ENCODE results near the gene GLIPR1.
"Not testable (repeated sequence)": the region's sequence is repeated elsewhere in the genome, so short reads cannot be mapped to it uniquely, and the experiment has no call there.

Gene GLIPR1

DNA sequence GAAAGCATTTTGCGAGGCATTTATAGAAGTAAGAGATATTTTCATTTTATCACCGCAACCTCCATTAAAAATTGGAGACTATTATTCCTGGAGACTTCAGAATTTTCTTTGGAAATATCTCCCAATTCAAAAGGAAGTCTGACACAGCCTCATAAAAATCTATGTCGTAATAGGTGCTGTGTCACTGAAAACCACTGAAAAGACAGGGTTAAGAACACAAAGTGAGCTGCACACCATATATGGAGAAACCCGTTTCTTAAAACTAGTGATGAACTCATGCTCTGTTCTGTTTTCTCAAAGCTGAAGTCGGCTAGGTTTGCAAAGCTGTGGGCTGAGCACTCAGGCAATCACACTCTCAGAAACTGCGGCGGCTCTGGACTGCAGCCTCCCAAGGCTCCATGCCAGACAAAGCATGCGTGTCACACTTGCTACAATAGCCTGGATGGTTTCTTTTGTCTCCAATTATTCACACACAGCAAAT lies at the start of gene GLIPR1:
TSS of gene GLIPR1 (plus strand) at position 287 of the 481 bp plus-strand sequence. CDS start at position 413, 126 bp downstream.
- in situ Hi-C loops (cut with HindIII; ENCODE audit: low sequenced_read_pairs): no loop called here

GRCh38 chr12:75432924-75433323 lies 47.6 kb upstream of the GLIPR1 start:
- in situ Hi-C loops (cut with HindIII; ENCODE audit: low sequenced_read_pairs): no loop called here

- in situ Hi-C loops (cut with HindIII; ENCODE audit: low sequenced_read_pairs): no loop called here
Measured at GRCh38 chr12:75437564-75437963, 43.0 kb upstream of the GLIPR1 start.

DNA sequence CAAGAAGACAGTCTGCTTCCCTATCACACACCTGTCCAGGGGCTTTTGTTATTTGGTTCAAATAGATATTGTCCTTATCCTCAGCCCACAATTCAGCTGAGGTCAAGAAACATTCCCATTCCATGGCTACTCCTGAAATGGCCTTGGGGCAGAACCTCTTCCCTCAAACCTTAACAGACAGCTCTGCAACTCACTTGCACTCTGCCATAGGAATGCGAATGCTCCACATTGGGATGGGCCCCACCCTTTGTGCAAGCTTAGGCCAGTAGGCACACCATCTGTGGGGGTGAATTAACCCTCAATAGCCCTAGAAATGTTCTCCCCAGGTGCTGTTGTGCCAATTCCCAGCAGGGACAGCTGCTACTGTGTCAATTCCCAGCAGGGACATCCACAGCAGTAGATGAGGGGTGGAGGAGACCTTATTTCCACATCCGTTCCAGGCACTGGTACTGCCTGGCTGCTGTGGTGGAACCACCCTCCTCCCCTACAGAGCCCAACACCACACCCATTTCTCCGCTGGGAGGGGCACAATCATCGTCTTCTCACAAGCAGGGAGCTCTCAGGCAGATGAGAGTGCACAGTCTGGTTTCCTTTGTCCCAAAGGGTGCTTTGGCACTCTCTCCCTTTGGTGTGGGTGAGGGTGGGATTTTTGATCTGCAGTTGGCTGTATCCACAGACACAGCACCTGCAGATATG lies 42.3 kb upstream of the GLIPR1 start:
- in situ Hi-C loops (cut with HindIII; ENCODE audit: low sequenced_read_pairs): no loop called here

GRCh38 chr12:75439048-75439447 lies 41.5 kb upstream of the GLIPR1 start:
- in situ Hi-C loops (cut with HindIII; ENCODE audit: low sequenced_read_pairs): no loop called here

GRCh38 chr12:75439930-75440329 lies 40.6 kb upstream of the GLIPR1 start:
- in situ Hi-C loops (cut with HindIII; ENCODE audit: low sequenced_read_pairs): no loop called here

GRCh38 chr12:75441687-75442449 lies 38.7 kb upstream of the GLIPR1 start:
- in situ Hi-C loops (cut with HindIII; ENCODE audit: low sequenced_read_pairs): not testable (repeated sequence)

GRCh38 chr12:75442454-75442853 lies 38.1 kb upstream of the GLIPR1 start:
- in situ Hi-C loops (cut with HindIII; ENCODE audit: low sequenced_read_pairs): not testable (repeated sequence)

DNA sequence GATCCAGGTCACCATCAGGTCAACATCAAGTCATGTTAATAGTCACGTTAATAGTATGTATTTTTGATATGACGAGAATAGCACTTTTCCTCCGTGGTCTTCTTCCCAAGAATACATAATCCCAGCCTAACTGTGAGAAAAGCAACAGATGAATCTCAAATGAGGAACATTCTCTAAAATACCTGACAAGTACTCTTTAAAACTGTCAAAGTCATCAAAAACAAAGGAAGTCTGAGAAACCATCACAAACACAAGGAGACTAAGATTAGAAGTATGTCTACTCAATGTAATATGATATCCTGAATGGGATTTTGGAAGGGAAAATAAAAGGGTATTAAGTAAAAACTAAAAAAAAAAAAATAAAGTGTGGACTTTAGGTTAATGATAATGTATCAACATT lies 36.8 kb upstream of the GLIPR1 start:
- in situ Hi-C loops (cut with HindIII; ENCODE audit: low sequenced_read_pairs): no loop called here

GRCh38 chr12:75444429-75445136 lies 36.0 kb upstream of the GLIPR1 start:
- in situ Hi-C loops (cut with HindIII; ENCODE audit: low sequenced_read_pairs): no loop called here

- in situ Hi-C loops (cut with HindIII; ENCODE audit: low sequenced_read_pairs): not testable (repeated sequence)
Measured at GRCh38 chr12:75445137-75445507, 35.4 kb upstream of the GLIPR1 start.

GRCh38 chr12:75446857-75447256 lies 33.7 kb upstream of the GLIPR1 start:
- in situ Hi-C loops (cut with HindIII; ENCODE audit: low sequenced_read_pairs): no loop called here

DNA sequence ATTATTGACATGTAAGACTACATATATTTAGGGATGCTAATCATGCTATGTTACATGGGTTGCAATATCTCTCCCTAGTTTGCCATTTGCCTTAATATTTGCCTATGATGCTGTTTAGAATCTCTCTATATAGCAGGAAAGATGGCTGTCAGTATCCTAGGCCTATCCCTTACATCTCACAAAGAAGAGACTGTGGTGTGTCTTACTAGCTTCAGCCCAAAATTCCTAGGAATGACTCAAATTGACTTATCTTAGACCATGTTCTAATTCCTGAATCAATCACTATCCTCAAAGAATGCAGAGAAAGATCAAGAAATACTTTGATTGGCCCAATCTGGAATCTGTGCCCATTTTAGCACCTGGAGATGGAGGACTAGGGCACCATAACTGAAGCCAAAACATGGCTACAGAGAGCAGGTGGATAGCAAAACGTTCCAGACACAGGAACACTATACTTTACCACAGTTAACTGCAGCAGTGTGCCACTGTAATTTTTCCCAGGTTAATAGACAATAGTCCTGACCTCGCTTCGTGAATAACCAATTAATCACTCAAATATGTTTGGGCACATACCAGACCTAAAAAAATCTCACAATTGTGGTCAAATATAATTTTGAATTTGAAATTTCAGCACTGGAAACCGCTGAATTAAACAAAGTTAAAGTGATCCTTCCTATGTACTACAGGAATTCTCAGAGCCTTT lies 32.7 kb upstream of the GLIPR1 start:
- in situ Hi-C loops (cut with HindIII; ENCODE audit: low sequenced_read_pairs): no loop called here

DNA sequence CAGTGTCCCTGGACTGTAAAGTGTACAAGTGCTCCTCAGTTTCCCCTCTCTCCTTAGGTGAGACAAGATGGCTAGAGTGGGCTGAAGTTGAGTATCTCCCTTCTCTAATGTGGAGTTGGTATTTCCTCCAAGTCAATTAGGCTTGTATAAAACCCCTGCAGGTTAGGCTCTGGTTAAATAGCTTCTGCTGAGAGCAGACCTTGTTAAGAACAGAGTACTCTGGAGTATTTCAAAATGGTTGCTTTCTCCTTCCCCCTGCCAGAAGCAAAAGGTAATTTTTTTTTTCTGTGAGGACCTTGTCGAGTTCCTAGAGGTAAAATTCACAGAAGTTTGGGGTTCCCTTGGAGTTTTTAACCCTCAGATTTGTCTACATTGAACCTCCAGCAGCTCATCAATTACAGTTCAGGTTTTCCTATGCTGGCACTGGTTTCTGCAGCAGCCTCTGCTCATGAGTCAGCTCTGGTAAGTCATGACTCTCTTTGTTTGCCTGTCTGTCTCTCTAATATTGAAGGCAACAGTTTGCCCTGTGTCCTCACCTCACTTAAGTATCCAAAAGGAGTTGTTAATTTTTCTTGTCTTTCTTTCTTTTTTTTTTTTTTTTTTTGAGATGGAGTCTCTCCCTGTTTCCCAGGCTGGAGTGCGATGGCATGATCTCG lies 27.8 kb upstream of the GLIPR1 start:
- in situ Hi-C loops (cut with HindIII; ENCODE audit: low sequenced_read_pairs): no loop called here

GRCh38 chr12:75455839-75456238 lies 24.7 kb upstream of the GLIPR1 start:
- in situ Hi-C loops (cut with HindIII; ENCODE audit: low sequenced_read_pairs): no loop called here

- in situ Hi-C loops (cut with HindIII; ENCODE audit: low sequenced_read_pairs): no loop called here
Measured at GRCh38 chr12:75457191-75457590, 23.4 kb upstream of the GLIPR1 start.

- in situ Hi-C loops (cut with HindIII; ENCODE audit: low sequenced_read_pairs): not testable (repeated sequence)
Measured at GRCh38 chr12:75457866-75458265, 22.7 kb upstream of the GLIPR1 start.

DNA sequence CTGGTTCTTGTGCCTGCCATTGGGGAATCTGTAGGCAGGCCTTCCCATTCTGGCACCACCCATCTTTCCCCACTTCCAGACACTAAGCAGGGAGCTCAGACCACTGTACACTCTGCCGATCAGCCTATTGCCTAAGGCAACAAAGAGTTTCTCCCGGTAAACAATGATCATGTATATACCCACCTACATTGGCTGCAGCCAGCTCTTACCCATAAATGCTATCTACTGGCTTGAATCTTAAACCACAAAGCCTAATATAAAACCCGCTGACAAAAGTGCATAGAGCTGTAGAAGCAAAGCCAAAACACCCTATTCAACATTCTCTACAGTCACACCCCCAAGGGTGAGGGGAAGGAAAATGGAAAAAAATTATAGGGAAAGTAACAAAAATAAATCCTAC lies 20.8 kb upstream of the GLIPR1 start:
- in situ Hi-C loops (cut with HindIII; ENCODE audit: low sequenced_read_pairs): no loop called here

DNA sequence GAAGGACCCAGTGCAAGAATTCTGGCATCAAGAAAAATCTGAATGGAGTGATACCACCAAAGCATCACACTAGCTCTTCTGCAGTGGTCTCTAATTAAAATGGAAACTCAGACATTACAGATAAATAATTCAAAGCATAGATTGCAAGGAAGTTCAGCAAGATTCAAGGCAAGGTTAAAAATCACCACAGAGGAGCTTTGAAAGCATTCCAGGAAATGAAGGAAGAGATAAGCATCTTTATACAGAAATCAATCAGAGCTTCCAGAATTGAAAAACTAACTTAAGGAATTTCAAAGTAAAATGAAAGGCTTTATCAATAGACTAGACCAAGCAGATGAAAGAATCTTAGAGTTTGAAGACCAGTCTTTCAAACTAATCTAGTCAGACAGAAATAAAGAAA lies 20.4 kb upstream of the GLIPR1 start:
- in situ Hi-C loops (cut with HindIII; ENCODE audit: low sequenced_read_pairs): no loop called here
